Activated T-cell treated with anti-CD3 and anti-CD28 coated beads for 4 hours (primary cell): Measurements from ENCODE around the gene ANKH.

Source experiments
- DNase-seq: peaks from one replicate; pipeline ENCODE4 v3.0.0-alpha.2; 2020

ANKH gene

DNA sequence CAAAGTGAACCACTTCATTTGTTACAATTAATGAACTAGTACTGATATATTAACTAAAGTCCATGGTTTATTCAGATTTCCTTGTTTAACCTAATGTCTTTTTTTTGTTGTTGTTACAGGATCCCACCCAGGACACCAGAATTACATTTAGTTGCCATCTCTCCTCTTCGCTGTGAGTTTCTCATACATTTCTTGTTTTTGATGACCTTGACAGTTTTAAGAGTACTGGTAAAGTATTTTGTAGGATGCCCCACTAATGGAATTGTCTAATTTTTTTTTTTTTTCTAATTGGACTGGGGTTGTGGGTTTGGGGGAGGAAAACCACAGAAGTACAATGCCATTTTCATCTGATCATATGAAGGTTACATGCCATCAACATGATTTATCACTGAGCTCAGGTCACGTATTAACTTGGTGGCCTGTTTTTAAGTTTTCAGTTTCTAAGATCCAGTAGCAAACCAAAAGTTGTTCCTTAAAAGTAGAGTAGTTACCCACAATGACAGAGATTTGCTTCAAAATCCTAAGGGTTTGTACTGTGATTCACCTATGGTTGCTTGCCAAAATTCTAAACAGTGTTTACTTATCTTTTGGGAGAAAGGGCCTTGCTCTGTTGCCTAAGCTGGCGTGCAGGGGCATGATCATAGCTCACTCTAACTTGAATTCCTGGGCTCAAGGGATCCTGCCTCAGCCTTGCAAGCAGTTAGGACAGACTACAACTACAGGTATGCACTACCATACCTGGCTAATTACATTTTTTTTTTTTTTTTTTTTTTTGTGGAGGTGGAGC is 211.6 kb downstream of the ANKH start:
- DNase-seq, result no peak

DNA sequence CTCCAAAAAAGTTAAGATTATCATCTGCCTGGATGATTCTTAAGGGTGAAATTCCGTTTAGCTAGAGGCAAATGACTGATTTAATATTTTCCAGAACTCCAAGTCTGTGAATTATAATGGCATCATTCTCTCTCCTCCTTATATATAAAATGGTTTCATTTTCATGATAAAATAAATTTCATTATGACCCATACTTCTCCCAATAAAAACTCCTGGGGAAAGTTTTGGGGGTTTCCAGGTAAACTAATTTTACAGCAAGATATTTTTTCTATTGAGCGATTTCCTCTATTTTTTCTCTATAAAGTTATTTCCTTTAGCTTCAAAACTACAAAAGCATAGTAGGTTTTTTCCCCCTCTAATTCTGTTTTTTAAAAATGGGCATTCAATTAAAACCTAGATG is 214.7 kb downstream of the ANKH start:
- DNase-seq, result no peak

DNA sequence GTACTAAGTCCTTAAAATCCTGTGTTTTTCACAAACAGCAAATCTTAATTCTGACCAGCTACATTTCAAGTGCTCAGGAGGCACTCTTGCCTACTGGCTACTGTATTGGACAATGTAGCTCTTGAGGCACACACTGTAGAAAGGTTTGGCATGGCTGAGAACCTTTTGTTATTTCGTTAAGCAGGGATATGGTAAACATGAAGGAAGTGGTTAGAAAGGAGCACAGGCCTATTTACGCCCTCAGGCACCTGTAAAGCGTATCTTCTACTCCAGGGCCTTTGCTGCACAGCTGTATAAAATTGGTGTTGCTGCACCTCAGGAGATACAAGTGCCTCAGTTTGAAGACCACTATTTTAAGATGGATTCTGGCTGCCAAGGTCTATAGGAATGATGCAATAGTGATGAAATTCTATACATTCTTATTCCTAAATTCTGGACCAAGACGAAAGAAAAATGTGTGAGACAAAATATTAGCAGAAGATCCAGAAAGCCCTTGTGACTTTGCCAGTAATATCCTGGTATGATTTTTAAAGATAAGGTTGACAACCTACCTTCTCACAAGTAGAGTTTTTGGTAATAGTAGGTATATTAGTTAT is 216.3 kb downstream of the ANKH start:
- no peak for DNase-seq
